GM03348 (cell line): Measurements from ENCODE around the gene MYH7.
"Not testable (repeated sequence)": the region's sequence is repeated elsewhere in the genome, so short reads cannot be mapped to it uniquely, and the experiment has no call there.

Source experiments
- DNase-seq: peaks from one replicate; pipeline ENCODE4 v3.0.0; 2012; ENCODE audit warnings: low spot score

MYH7 gene

DNA sequence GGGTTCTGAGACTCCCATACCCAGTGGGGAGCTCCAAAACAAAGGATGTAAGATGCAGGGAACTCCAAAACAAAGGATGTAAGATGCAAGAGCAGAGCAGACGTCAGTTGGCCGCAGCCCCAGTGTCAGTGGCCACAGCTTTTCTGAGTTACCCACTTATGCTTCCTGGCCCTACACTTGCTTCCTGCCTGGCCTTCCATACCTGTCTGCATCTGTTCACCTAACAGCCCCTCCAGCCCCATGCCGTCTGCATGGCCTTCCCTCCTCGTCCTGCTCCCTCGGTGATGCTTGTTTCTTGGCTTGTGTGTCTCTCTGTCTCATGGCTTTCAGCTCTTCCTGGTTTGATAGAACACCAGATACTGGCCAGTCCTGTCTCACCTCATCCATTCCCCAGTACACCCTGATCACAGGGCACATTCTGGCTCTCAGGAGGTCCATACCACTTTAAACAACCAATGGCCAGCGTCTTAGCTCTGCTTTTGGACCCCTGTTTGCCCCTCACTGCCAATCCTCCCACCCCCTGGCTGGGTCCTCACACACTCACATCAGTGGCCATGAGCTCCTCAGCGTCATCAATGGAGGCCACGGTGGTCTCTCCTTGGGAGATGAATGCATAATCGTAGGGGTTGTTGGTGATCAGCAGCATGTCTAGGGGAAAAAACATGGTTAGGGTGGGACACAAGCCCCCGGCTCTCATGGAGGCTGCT, 5.3 kb downstream of the MYH7 start:
- DNase-seq, result no peak

DNA sequence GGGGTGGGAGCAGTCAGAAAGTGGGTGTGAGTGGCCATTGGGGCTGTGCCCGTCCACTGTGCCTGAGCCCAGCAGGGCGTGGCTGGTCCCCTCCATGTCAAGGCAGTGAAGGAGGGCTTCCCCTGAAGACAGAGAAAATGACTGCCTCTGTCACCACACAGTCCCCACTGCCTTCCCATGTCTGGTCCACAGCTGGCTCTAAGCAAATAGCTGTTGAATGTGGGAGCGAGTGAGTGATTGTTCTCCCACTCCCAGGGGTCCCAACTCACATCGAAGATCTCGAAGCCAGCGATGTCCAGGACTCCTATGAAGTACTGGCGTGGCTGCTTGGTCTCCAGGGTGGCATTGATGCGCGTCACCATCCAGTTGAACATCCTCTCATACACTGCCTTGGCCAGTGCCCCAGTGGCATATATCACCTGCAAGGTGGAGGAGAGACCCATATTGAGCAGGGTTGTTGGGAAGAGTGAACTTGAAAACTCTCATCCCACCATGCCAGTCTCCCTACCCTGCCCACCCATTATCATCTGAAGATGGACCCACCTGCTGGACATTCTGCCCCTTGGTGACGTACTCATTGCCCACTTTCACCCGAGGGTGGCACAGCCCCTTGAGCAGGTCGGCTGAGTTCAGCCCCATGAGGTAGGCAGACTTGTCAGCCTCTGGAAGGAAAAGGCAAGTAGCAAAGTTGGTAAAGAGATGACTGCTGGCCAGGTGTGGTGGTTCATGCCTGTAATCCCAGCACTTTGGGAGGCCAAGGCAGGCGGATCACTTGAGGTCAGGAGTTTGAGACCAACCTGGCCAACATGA, 6.6 kb downstream of the MYH7 start:
- DNase-seq, result no peak

DNA sequence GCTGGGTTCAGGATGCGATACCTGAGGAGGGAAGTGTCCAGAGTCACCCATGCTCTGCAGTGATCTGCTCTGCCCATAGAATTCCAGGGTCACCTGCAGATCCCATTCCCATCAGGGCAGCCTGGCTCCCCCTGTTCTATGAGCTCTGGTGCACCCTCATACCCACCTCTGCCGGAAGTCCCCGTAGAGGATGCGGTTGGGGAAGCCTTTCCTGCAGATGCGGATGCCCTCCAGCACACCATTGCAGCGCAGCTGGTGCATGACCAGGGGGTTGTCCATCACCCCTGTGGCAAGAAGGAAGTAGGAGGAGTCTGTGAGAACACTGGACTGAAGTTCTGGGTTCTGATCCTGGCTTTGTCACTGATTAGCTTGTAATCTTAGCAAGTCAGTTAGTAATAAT, 9.7 kb downstream of the MYH7 start:
- DNase-seq, result not testable (repeated sequence)

DNA sequence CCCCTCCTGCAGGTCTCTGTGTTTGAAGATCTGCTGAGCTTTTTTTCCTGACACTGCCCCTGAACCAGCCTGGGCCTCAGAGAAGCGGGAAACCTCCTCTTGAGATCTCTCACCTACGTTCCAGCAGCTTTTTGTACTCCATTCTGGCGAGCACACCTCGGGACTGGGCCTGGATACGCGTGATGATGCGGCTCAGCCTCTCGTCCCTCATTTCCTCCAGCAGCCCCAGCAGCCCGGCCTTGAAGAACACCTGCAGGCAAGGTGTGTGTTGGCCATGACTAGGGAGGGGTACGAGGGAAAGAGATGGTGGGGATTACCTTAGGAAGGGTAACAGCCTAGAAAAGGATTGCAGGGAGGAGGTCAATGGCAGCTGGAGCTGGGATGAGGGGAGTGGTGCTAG, 10.3 kb downstream of the MYH7 start:
- DNase-seq, result no peak

DNA sequence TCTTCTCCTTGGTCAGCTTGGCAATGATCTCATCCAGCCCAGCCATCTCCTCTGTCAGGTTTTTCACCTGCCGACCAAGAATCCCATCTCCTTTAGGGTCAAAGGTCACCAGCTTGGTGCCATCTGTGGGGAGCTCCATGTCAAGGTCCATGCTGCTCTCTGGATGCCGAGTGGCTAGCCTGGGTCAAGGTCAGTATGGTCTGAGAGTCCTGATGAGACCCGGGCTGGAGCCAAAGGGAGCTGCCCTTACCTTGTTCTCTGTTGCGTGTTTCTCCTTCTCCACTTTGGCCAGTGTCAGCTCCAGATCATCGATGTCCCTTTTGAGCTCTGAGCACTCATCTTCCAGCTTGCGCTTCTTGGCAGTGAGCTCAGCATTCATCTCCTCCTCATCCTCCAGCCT, 11.8 kb downstream of the MYH7 start:
- DNase-seq, result no peak

DNA sequence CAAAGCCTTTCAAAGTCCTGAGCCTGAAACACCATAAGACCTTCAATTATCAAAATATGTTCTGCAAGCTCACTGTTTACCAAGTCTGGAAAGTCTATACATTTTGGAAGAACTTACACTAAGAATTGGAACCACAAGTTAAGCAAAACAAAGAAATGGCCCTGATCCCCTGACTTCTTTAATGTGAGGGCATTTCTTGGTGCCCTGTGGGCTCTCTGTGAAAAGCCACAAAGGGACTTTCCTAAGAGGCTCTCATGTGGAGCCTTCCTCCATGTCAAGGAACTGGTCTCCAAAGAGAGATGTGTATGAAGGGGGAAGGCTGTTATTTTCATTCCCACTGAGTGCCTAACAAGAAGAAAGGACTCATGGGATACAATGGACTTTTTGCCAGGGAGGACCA, 13.9 kb downstream of the MYH7 start:
- DNase-seq, result no peak

DNA sequence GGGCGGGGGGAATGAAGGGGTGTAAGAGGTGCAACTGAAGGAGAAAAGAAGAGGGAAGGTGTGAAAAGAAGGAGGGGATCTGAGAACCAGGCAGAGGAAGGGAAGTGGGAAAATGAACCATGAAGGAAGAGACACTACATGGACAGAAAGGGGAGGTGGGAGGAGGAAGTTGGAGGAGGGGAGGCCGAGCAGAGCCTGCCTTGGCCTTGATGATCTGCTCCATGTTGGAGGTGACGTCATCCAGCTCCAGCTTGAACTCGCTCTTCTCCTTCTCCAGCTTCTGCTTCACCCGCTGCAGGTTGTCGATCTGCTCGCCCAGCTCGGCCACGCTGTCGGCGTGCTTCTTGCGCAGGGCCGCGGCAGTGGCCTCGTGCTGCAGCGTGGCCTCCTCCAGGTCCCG, 15.8 kb downstream of the MYH7 start:
- DNase-seq, result not testable (repeated sequence)

DNA sequence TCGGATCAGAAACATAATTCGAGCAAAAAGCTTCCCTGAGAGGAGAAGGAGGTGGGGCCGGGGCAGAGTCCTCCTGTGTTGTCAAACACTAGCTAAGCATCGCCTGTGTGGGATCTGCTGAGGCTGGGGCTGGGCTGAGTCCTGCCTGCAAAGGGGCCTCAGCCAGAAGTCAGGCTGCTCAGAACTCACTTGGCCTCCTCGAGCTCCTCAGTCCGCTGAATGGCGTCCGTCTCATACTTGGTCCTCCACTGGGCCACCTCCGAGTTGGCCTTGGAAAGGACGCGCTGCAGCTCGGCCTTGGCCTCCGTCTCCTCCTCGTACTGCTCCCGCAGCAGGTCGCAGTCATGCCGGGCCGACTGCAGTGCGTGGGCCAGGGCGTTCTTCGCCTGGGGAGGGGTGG, 17.4 kb downstream of the MYH7 start:
- no peak for DNase-seq

DNA sequence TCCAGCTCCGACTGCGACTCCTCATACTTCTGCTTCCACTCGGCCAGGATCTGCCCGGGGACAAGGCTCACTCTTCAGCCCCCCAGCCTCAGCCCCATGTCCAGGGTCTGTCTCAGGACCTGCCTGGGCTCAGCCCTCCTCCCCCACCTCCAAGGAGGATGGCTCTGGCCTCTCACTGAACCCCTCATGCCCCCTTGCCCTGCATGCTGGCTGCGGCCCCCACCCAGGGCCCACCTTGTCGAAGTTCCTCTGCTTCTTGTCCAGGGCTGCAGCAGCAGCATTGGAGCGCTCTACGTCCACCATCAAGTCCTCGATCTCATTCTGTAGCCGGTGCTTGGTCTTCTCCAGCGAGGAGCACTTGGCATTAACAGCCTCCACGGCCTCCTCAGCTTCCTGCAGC, 18.2 kb downstream of the MYH7 start:
- not testable (repeated sequence) for DNase-seq

DNA sequence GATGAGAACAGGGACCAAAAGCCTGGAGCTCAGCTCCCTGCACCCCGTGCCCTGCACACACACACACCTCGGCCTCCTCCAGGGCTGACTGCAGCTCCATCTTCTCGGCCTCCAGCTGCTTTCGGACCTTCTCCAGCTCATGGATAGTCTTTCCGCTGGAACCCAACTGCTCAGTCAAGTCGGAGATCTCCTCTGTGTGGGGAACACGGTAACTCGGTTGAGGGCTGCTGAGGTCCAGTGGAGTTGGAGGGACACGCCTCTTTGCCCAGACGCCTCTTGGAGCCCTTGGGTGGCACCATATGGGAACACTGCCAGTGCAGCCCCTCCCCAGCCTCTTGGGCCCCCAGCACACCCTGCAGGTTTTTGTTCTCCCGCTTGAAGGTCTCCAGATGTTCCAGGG, 18.7 kb downstream of the MYH7 start:
- DNase-seq, result no peak

DNA sequence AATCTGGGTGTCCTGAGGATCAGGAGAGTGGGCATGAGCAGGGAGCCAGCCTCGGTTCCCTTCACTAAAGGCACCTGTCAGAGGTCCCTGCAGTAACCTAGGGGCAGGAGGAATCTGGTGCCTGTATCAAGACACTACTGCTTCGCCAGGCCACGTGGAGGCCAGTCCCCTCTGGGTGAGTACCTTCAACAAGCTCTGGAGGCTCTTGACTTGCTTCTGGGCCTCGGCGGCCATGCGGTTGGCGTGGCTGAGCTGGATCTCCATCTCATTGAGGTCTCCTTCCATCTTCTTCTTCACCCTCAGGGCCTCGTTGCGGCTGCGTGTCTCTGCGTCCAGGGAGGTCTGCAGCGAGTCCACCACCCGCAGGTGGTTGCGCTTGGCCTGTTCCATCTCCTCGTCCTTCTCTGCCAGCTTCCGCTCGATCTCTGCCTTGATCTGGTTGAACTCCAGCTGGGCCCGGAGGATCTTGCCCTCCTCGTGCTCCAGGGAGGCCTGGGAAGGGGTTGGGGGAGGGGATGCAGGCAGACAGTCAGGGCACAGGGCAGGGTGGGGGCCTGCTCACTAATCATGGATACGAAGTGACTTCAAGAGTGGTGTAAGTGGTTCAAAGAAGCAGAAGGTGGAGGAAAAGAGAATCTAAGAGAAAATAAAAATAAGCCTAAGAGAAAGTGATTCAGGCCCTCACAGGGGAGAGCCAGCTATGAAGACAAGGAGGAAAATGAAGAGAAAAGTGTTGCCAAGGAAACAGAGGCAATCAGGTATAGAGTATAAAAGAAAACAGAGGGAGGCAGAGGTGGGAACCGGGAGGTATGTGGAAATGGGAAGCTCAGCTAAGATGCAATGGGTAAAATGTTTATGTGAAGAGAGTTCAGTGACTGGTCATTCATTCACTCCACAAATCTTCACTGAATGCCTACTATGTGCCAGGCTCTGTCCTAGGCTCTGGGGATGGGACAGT, 19.4 kb downstream of the MYH7 start:
- no peak for DNase-seq

DNA sequence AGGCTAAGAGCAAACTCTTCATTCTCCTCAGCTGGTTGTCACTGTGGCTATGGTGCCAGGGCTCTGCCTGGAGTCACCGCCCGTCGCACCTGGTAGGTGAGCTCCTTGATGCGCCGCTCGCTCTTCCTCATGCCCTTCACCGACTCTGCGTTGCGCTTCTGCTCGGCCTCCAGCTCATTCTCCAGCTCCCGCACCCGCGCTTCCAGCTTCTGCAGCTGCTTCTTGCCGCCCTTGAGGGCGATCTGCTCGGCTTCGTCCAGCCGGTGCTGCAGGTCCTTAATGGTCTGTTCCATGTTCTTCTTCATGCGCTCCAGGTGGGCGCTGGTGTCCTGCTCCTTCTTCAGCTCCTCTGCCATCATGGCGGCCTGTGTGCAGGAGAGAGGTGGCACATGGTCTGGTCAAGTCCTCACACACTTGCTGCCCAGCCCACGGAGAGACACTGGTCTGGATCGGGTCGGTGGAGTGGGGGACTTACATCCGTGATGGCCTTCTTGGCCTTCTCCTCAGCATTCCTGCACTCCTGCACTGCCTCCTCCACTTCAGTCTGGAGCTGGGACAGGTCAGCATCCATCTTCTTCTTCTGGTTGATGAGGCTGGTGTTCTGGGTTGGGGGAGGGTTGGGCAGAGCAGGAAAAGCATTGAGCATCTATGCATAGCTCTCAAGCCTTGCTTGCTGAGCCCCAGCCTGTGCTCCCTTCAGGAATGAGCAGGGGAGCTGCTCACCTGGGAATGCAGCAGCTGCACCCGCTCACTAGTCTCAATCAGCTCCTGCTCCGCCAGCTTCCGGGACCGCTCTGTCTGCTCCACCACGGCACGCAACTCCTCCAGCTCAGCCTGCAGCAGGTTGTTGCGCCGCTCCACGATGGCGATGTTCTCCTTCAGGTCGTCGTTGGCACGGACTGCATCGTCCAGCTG, 20.3 kb downstream of the MYH7 start:
- no peak for DNase-seq

DNA sequence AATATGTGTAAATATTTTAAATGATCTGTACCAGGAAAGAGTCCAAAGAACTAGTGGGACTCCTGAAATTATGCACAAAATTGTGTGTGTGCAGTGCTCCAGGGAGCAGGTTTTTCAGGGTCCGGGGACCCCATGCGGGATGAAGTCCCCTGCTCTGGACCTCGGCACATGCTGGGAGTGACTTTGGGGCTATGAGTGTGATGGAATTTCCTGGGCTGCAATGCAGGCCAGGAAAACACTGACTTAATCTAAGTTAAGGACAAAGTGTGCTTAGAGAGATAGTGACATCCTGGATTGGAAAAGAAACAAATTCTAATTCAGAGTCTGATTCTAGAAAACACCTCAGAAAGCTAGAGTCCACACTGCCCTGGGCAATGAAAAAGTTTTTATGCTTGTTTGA, 21.2 kb downstream of the MYH7 start:
- no peak for DNase-seq

DNA sequence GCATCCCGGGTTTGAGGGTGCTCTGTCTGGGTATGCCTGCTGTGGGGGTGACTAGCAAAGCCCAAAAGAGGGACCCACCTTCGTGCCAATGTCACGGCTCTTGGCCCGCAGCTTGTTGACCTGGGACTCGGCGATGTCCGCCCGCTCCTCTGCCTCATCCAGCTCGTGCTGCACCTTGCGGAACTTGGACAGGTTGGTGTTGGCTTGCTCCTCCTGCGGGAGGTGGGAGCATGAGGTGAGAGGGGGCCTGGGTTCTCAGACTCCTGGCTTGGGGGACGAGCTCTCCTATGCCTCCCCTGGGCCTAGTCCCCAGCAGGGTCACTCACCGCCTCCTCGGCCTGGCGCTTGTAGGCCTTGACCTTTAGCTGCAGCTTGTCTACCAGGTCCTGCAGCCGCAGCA, 21.8 kb downstream of the MYH7 start:
- DNase-seq, result no peak

DNA sequence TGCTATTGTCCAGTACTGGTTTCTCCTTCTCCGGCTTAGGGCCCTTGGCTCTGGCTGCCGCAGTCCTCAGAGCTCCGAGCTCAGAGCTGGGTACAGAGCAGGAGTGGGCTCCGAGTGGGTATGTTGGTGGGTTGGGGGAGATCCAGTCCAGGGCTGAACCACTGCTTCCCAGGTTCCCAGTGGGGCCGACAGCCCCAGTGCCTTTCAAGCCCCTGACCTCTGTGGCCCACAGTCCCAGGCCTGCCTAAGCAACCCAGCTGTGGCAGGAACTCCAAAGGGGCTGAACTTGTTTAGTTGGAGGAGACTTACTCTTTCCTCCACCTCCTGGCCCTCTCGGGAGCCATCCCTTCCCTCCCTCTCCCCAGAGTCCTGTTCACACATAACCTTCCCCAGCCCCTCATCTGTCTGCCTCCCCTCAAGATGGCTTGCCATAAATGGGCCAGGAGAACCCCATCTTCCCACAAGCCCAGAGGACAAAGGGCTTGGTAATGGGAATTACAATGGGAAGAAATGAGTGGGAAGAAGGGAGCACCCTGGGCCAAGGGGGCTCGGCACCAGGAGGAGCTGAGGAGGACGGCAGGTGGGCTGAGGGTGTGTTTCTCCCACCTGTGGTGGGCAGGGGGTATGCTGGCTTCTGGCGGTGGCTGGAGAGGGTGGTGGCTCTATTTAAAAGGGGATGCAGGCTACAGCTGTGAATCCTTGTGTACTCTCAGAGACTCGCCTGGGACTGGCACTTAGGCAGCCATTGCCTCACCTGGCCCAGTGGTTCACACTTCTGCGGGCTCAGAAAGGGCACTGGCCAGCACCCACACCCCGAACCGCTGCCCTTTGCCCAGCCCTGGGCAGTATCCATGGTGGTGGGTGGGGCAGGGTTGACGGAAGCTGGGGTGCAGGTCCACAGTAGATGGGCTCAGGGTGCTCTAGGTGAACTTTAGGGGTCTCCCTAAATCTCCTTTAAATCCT, 23.6 kb downstream of the MYH7 start:
- no peak for DNase-seq

DNA sequence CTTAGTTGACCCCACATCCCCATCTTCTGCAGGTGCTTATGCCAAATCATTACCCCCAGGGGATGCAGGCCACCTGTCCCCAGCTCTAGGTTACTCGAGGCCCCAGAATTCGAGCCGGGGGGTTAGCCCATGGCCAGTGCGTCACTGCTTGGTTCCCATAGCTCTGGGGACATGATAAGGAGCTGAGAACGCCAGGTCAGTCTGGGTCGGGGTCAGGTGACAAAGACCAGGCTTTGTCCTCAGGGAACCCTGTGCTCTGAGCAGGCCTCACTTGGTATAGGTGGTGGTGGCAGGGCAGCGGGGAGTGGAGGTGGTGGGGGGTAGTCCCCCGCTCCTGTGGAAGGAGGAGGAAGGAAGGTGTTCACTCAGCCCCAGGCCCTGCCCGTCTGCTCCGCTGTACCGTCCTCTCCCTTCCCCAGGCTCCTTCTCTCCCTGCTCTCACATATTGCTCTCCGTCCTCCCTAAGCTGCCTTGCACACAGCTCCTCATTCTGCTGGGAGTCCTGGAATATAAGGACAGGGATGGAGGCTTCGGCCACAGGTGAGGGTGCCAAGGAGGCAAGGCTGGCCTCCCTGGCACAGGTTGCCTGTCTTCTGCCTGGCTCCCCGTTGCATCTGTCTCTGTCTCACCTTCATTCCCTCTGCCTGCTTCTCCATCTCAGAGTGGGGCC, 25.4 kb downstream of the MYH7 start:
- no peak for DNase-seq

DNA sequence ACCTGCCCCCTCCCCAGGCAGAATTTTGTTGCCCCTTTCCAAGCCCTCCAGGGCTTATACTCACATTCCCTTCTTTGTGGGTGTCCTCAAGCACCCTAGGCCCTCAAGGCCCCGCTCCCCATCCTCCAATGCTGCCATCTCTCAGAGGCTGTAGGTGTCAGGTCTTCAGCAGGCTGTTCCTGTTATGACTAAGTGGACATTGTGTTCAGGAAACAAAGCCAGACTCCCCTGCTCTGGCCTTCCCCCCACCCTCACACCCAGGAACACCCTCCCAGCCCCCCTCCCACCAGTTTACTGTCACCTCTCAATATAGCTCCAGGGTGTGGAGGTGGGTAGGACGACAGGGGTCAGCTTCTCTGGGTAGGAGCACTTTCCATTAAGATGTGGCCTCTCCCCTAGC, 26.0 kb downstream of the MYH7 start:
- no peak for DNase-seq

DNA sequence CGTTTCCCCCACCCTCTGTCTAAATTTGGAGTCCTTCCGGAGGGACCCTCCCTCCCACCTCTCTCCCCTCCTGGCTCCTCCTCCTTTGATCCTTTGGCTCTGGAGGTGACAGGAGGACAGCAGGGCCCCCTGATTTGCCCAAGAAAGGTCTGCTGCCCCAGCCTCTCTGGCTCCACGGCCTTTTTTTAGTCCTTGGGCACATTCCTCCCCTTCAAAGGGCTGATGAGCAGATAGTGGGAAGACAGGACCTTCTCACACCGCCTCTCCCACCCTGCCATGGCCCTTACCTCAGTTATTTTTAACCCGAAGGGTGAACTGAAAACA, 27.2 kb downstream of the MYH7 start:
- DNase-seq, result no peak

DNA sequence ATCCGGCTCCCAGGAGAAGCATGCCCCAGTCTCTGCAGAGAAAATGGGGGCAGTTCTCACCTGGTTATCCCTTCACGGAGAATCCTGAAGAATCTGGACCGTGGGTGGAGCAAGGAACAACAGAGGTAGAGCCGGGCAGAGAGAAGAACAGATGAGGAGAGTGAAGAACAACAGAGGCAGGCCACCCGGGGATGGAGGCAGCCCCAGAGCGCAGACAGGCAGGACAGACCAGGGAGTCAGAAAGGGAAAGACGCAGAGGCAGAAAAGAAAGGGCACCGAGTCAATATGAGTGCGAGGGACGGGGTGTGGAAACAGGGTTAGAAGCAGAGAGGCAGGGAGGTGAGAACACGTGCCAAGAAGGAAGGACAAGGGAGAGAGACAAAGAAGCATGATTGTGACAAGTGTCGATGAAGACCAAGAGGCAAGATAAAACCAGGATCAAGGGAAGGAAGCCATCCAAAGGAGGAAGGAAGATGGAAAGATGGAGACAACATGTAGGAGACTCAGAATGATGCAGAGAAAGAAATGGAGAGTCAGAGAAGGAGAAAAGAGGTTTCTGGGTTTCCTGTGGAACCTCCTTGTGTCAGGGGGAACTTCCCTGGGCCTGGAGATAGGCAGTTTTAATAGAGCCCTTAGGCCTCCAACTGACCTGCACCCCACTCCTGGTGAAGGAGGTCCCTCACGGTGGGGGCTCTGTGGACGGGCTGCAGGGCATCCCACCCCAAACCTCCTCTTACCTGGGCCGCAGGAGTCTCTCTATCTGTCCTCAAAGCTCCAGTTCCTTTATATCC, 27.7 kb downstream of the MYH7 start, which contains the start of gene MYH6:
Gene MYH6 (minus strand): TSS at position 758 of the 791 bp plus-strand sequence. CDS start 1,050 bp downstream, outside the sequence.
- DNase-seq, result no peak
